Activated CD8-positive, alpha-beta memory T cell treated with anti-CD3 and anti-CD28 coated beads, Interleukin-2, amount 50 U/mL, for 4 hours (primary cell): ENCODE measurements around the gene EPX.

Experiments used
- DNase-seq: peaks from one replicate; pipeline ENCODE4 v3.0.0-alpha.2; 2020

EPX gene

DNA sequence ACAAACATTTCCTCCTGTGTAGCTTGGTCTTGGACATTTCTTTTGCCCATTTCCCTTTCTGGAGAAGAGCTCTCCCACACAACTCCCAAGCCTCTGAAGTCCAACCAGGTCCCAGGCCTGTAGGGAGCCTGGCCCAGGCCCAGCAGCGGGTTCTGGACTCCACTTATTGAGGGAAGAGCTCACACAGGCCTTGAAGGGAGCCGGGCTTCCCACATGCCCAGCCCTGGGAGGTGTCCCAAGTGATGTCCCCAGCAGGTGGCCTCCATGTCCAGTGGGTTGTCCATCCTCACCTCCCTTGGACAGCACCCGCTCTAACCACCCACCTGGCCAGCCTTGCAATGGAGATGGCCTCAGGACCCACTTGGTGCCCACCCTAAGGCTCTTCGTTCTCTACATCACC is 5.9 kb upstream of the EPX start:
- no peak for DNase-seq

DNA sequence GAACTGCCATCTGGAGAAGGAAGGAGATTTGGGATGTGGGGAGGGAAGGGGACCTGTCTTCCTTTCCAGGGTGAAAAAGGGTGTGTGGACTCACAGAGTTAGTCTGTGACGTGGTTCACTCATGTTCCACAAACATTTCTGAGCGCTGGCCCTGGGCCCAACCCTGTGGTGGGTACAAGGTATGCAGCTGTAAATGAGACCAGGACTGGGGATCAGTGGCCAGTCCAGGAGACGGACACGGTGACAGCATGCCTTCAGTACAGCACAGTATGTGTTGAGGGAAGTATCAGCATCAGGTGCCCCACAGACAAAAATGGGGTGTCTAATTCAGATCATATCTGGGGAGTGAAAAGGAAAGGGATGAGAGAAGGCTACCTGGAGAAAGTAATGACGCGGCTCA is 5.5 kb upstream of the EPX start:
- no peak for DNase-seq

GRCh38 chr17:58187675-58188074 is 4.9 kb upstream of the EPX start:
- DNase-seq = no peak

- DNase-seq = no peak
Measured at GRCh38 chr17:58189436-58190146, 2.9 kb upstream of the EPX start.

DNA sequence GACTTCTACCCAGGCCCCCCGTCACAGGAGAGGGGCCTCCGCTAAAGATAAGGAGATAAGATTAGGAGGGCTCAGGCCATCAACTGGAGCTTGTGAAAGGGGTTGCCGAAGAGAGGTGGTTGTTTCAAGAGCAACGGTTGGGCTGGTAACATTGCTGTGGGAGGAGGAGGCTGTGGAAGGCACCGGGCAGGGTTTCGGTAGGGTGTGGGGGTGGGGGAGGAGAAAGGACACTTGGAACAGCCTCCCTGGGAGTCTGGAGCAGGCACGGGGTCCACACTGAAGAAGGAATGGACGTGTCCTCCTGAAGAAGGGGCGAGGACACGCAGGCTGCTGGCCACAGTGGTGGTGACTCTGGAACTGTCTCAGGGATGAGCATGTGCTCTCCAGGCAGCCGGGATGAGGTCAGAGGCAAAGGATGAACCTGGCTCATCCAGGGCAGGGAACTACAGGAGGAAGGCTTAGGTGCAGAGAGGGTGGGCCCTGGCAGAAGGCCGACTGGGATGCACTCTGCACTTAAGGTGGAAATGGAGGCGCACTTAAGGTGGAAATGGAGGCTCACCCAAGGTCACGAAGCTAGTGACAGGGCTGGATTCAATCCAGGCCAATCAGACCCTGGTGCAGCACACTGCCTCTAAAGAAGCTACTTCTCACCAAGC is 1.2 kb upstream of the EPX start:
- no peak for DNase-seq

DNA sequence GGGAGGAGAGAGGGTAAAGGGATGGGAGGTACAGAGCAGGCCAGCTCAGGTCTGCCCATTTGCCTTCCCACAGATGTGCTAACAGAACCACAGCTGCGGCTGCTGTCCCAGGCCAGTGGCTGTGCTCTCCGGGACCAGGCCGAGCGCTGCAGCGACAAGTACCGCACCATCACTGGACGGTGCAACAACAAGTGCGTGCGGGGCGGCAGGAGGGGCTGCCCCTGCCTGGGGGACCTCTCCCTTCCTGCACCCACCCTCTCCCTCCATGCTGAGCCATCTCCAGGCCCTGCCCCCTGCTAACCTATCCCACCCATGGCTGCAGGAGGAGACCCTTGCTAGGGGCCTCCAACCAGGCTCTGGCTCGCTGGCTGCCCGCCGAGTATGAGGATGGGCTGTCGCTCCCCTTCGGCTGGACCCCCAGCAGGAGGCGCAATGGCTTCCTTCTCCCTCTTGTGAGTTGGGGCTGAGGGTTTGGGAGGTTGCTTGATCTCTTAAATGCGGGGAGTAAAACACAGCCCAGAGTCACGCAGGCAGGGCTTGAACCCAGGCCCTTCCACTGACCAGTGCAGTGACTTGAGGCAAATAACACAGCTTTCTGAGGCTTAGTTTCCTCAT is 1.2 kb downstream of the EPX start:
- no peak for DNase-seq

GRCh38 chr17:58195518-58196123 is 3.1 kb downstream of the EPX start:
- no peak for DNase-seq

DNA sequence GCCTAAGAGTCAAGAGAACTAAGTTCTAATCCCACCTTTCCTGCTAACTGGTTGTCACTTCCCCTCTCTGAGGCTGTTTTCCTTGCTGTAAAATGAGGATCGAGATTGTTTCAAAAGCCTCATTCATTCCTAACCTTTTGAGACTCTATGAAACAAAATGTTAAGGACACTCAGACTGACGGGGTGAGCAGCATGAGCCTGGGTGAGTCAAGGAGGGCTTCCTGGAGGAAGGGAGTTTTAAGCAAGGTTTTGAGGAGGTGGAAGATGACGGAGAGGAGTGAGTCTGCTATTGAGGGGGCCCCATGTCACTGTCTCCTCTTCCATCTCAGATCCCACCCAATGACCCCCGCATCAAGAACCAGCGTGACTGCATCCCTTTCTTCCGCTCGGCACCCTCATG is 4.1 kb downstream of the EPX start:
- no peak for DNase-seq

GRCh38 chr17:58200024-58200633 is 7.6 kb downstream of the EPX start:
- peak; percentile 55 for DNase-seq

GRCh38 chr17:58202859-58203258 is 10.3 kb downstream of the EPX start:
- no peak for DNase-seq

DNA sequence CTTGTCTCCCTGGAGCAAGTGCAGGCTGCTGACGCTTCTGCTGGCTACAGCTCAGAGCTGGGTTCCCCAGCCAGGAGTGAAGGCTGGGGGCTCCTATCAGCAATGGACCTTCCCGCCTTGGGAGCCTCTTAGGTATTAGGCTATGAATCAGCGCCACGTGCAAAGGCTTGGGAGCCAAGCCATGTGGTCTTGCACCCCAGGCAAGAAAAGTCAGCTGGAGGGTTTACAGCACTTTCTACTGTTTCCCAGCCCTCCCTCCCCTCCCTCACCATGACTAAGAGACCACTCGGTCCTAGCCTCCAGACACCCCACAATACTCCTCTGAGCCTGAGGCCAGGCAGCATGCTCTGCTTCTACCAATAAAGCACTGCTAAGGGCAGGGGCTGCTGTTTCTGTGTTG is 12.3 kb downstream of the EPX start:
- no peak for DNase-seq

GRCh38 chr17:58205936-58206335 is 13.4 kb downstream of the EPX start:
- no peak for DNase-seq

DNA sequence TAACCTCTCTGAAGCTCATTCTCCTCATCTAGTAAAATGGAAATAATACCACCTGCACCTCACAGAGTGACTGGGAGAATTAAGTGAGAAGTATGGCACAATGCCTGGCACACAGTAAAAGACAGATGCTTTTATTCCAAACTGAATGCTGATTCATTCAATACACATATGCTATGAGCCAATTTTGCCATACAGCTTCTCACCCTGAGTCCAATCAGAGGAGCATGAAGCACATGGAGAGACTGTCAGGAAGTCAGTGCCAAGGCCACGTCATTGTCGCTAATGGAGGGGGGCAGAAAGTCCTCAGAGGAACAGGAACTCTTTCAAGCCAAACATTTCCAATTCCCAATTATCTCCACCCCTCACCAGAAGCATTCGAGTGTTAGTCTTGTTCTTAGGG is 14.9 kb downstream of the EPX start:
- no peak for DNase-seq

- no peak for DNase-seq
Measured at GRCh38 chr17:58208344-58208743, 15.8 kb downstream of the EPX start.

DNA sequence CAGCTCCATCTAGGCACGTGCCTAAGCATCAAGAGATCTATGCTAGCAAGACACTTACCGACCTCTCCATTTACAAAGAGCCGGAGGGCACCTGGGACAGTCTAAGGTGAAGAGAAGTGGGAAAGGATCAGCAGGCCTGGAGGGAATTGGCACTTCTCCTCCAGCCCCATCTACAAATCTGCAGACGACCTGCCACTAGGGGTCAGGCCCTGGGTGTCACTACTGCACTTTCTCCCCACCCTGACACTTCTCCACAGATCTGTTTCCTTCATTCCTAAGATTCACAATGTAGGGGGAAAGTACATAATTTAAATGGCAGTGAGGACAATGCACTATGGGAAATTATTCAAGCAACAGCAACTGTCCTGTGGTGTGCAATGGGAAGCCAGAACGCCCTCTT is 18.4 kb downstream of the EPX start:
- DNase-seq = no peak

- DNase-seq = no peak
Measured at GRCh38 chr17:58215685-58216084, 23.2 kb downstream of the EPX start.

GRCh38 chr17:58217766-58218165 is 25.2 kb downstream of the EPX start:
- DNase-seq = no peak

GRCh38 chr17:58219007-58219788 is 26.7 kb downstream of the EPX start, which contains the start of gene MKS1:
MKS1 (minus strand) TSS chr17:58219255; CDS start chr17:58219230, 25 bp downstream.
- DNase-seq = peak; percentile 93

- no peak for DNase-seq
Measured at GRCh38 chr17:58219789-58220183, 27.3 kb downstream of the EPX start.

- DNase-seq = no peak
Measured at GRCh38 chr17:58224315-58224714, 31.8 kb downstream of the EPX start.

- no peak for DNase-seq
Measured at GRCh38 chr17:58227733-58228132, 35.2 kb downstream of the EPX start.

- no peak for DNase-seq
Measured at GRCh38 chr17:58228679-58229078, 36.2 kb downstream of the EPX start.

GRCh38 chr17:58229384-58229783 is 36.9 kb downstream of the EPX start:
- DNase-seq = no peak
